Amniotic epithelial cell (primary cell): Measurements from ENCODE around the gene AKAP8L.
"Not testable (repeated sequence)": the region's sequence is repeated elsewhere in the genome, so short reads cannot be mapped to it uniquely, and the experiment has no call there.

ENCODE experiments used
- DNase-seq: peaks from one replicate; pipeline ENCODE4 v3.0.0-alpha.2; 2010; ENCODE audit warnings: low read depth

The AKAP8L gene

DNA sequence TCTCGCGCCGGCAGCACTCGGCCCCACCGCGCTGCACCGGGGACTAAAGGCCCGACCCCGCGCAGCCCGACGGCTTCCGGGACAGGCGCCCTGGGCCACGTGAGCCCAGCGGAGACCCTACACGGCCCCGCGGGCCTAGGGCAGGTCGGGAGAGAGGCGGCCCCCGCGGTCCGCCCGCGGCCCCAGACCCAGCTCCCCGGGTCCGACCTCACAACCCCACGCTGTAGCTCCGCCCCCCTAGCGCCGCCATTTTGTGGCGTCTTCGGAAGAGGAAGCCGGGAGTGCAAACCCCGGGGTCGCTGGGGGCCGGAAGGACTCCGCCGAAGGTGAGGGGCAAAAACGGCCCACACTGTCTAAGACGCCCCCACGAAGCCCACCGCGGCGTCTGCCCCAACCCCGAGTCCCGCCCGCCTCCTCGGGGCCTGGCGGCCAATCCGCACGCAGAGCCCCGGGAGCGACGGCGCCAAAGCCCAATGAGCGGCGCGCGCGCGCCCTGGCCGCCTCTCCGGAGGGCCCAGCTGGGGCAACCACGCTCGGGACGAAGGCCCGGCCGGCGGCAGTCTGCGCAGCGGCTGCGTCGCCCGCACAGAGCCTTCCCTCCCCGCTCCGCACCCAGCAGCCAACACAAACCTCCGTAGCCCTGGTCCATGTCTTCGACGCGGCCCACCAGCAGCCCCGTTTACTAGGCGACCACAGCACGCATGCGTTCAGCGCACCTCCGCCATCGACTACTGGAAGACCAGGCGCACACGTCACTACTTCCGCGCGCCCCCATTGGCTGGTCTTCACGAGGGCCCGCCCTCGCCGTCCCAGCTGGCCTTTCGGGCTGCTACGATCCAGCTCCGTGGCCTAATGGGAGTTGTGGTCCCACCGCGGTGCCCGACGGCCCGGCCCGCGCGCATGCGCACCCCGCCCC, 39.4 kb downstream of the AKAP8L start, which contains the start of gene AKAP8:
TSS of gene AKAP8 (minus strand) at position 705 of the 916 bp plus-strand sequence. CDS start at position 649, 56 bp downstream.
- DNase-seq: peak; percentile 96

DNA sequence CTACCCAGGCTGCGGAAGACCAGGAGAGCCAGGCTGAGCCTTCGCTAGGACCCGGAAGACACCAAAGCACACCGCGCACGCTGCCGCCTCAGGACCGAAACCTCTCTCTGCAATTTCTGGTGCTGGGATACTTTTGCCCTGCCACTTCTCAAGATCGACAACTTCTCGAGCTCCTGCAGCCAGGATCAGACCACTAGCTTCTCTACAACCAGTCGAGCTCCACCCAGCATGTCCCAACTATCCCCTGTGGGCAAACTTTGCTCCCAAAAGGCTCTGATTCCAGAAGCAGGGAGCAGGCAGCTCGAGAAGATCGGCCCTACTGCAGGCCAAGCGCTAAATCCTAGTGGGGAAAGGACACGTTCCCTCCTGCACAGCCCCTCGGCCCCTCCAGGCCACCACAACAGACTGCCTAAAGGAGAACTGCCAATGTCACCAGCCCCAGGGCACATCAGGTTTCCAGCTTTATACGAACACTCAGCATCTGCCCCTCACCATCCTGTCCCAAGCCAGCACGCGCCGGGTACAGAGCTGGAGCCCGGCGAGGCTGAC, 40.2 kb downstream of the AKAP8L start:
- DNase-seq: peak; percentile 48

DNA sequence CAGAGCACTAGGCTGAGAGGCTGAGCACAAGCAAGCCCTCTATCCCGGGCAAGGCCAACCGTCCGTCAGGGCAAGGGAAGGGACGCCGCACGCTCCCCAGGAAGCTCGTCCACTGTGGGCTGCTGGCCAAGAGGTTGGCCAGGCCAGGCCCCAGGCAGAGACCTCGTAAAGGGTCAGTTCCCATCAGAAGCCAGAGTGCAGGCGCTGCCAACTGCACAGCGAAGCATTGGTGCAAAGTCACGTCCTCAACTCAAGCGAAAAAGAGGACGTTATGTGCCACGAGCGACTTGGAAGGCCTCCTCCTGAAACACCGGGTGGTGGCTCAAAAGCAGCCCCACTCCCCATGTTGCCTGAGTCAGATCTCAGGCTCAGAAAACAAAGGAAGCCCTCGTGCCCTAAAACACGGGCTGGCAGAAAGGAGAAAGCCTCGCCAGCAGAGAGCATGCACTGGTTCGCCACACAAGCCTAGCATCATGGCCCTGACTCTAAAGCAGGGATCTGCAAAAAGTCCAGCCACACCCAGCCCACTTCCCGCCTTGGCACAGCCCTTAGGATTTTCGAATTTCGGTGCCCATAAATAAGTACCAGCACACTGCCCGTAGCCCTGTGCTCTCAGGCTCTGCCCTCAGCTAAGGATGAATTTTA, 43.9 kb downstream of the AKAP8L start:
- no peak for DNase-seq

DNA sequence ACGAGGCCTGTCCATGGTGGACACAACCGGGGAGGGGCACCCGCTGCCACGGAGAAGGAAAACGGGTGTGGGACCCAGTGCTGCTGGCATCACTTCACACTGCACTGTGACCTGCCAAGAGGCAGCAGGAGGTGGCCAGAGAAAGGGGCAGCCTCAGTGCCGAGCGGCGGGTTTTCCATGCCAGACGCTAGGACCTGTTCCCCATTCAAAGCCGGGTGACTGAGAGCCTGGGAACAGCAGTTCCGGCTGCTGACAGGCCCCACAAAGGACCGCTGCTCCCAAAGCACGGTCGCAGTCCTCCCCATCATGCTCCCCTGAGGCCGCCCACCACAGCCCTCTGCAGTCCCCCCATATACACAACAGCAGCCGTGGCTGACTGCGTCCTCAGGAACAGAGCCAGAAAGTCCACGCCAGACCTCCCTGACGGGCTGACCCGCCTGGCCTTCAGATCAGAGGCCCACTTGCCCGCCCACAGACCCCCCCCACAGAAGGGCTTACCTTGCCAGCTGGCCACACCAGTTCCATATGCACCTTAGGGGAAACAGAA, 44.6 kb downstream of the AKAP8L start:
- DNase-seq: no peak

DNA sequence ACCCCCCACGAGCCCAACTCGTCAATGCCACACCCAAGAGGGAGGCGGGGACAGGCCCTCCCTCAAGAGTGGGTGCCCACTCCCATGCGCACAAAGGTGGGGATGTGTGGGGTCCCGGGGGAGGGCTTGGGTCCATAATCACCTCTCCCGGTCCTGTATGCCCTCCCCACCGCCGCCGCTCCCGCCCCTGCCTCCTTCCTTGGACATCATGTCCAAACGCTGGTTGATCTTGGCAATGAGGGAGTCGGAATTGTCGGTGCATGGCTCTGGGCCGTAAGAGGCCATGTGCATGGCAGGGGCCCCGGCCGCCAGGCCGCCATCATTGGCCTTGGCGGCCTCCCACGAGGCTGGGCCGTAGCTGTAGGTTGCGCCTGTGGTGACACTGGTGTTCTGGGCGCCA, 45.1 kb downstream of the AKAP8L start:
- DNase-seq: no peak

DNA sequence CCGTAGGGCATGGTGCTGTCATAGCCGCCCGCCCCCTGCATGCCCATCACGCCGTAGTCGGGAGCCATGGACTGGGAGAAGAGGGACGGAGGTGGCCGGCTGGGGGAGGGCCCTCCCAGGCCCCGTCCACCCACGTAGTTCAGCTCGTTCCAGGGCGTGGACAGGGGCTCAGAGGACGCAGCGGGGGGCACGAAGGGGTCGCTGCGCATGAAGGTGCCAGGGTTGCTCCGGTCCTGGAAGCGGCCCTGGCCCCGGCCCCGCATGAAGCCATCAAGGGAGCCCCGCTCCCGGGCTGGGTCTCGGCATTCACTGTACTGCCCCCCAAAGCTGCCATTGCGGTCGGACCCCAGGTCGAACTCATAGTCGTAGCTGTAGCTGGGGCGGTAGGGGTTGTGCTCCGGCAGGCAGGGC, 45.9 kb downstream of the AKAP8L start:
- no peak for DNase-seq

DNA sequence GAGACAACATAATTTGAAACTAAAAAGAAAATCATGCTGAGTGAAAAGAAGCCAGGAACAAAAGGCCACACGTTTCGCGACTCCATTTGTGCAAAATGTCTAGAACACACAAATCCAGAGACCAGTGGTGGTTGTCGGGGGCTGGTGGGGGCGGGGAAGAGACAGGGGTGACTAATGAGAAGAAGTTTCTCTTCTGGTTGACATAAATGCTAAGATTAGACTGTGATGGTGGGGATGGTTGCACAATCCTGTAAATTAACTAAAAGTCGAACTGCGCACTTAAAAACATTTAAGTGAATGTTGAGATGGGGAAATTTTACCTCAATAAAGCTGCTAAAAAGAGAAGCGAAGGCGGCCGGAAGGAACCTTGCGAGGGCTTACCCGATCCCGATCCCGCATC, 46.3 kb downstream of the AKAP8L start:
- no peak for DNase-seq

DNA sequence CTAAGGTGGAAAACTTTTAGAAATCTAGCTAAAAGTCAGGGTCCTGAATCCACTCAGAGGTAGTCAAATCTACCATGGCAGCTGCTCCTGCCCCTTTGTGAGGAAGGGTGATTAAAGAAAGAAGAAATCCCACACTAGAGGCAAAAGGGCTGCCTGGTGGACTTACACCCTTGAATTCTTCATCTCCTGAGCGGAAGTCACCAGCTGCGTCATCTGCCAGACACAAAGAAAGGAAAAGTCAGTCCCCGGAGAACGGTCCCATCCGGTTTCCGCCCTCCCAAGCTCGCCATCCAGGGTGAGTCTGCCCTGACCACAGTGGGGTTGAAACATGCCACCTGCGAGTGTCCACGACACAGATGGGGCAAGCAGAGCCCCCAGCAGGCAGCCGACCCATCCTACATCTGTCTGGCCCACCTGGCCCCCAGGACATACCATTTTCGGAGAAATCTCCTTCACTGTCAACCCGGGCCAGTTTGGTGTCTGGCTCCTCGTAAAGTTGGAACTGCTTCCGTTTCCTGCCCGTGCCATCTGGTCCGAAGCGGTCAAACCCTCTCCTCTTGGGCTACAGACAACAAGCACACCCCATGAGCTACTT, 46.9 kb downstream of the AKAP8L start:
- DNase-seq: no peak

DNA sequence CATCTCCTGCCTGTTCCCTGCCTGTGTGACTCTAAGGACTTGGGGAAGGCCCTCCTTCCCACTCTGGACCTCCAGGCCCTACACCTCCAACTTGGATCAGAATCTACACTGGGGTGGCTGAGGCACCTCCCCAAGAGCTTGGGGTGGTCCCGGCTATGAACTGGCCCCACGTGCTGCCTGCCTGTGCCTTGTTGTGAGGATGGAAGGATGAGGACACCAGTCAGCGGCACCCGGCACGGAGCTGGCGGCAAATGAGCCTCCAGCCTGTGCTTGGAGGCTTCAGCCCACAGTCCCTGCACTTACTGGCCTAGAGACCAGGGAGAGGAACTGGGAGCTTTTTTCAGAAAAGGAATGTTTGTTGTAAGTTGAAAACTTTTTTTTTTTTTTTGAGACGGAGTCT, 47.7 kb downstream of the AKAP8L start:
- no peak for DNase-seq

DNA sequence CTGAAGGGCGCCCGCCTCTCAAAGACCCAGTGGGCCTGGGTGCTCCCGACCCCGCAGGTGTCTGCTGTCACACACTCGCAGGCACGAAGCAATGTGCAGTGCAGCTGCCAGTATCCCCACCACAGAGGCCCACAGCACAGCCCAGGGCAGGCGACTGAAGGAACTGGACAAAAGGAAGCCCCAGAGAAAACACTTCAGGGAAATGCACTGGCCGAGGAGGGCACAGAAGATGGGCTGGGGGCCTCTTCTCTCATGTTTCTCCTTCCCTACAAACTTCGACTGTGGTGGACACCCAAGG, 49.2 kb downstream of the AKAP8L start:
- DNase-seq: no peak

DNA sequence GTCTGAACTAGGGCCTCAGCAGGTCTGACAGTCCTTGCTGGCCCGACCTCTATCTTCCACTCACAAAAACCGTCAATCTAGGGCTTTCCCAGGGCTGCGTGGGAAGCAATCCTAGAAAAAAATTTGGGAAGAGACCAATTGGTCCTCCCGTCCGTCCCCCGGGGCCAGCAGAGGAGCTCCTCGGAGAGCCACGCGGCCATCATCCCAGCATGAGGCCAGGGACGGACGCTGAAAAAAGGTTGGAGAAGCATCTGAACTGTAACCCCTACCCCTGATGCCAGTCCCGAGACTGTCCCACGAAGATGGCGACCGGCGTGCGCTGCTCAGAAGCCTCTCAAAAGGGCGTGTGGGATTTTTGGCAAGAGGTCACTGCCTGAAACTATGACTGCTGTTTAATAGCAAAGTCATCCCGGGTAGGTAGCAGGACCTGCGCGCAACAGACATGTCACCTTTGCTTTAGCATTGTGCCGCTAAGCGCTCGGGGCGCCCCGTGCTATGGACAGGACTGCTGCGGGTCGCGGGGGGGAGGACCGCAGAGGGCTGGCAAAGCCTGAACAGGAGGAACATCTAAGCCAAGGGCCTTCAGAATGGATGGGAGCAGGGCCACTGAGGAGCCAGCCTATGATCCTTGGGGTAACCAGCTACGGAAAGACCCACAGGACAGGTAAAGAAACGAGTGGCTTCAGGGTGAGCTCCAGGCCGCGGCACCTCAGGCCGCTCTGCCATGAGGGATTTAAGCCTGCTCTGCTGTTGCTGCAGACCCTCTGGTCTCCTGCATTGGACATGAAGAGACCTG, 49.8 kb downstream of the AKAP8L start:
- no peak for DNase-seq

DNA sequence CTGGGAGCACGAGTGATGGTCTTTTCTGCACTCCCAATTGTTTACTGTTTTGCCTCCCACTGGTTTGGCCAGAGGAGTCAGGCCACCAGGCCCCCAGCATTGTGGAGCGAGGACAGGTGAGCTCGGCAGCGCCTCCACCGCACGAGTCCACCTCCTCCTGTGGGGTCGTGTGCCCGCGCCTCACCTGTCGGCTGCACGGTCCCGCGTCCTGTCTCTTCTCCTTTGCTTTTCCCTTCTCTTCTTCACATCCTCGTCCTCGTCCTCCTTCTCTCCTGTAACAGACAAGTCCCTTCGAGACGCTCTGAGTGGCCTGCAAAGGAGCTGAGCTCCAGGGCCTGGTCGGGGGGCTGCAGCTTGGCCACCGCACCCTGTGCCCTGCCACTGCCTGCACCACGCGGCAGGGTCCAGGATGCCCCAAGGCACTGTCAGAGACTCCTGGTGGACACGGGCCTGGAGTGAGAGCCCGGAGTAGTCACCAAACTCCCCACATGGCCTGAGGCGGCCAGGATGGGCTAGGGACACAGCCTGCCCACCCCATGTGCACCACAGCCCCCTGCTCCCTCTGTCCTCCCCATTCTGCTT, 50.6 kb downstream of the AKAP8L start:
- DNase-seq: no peak

DNA sequence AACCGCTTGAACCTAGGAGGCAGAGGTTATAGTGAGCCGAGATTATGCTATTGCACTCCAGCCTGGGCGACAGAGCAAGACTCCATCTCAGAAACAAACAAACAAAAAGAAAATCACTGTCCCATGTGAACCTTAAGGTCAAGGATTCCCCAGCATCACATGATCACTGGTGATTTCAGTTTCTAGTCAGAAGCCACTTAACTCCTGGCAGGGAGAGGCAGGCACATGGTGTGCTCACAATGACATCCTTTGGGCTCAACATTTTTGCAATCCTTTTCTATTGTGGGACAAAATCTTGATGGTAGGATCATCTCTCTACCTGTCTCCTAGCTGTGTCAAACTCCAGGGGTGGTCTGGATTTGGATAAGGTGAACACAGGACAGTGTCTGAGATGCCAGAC, 51.3 kb downstream of the AKAP8L start:
- no peak for DNase-seq

DNA sequence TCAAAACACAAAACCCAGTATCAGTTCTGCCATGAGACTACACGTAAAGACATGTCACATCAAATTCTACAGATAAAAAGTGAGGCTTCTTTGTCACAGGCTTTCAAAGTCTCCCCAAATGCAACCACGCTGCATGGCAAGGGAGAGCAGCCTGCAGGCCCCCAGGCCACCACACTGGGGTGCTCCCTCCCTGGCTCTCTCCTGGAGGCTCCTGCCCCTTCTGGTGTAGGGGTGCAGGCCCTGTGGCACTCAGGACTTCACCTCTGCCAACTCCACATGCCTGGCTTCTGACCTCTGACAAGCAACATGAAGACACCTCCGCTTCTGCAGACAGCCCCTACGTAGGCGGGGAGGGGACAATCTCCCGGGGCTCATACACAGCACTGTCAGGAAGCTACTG, 53.5 kb downstream of the AKAP8L start:
- DNase-seq: no peak

DNA sequence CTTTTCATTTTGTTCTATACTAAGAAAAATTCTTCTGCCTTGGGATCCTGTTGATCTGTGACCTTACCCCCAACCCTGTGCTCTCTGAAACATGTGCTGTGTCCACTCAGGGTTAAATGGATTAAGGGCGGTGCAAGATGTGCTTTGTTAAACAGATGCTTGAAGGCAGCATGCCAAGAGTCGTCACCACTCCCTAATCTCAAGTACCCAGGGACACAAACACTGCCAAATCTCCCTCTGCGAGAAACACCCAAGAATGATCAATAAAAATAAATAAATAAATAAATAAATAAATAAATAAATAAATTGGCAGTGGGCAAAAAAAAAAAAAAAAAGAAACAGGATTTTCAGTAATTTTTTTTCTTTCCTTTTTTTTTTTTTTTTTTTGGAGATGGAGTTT, 55.0 kb downstream of the AKAP8L start:
- not testable (repeated sequence) for DNase-seq

DNA sequence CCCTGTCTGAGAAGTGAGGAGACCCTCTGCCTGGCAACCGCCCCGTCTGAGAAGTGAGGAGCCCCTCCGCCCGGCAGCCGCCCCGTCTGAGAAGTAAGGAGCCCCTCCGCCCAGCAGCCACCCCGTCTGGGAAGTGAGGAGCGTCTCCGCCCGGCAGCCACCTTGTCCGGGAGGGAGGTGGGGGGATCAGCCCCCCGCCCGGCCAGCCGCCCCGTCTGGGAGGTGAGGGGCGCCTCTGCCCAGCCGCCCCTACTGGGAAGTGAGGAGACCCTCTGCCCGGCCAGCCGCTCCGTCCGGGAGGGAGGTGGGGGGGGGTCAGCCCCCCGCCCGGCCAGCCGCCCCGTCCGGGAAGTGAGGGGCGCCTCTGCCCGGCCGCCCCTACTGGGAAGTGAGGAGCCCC, 55.7 kb downstream of the AKAP8L start:
- DNase-seq: not testable (repeated sequence)

DNA sequence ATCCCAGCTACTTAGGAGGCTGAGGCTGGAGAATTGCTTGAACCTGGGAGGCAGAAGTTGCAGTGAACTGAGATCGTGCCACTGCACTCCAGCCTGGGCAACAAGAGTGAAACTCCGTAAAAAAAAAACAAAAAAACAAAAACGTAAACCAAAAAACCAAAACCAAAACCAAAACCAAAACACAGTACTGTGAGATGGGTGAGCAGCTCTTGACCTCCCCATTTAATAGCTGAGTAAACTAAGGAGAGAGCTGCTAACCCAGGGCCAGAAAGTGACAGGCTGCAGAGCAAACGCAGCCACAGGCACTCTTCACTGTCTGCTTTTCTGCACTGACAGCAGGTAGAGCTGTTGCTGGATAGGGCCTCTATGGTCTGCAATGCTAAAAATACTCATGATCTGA, 58.8 kb downstream of the AKAP8L start:
- not testable (repeated sequence) for DNase-seq

DNA sequence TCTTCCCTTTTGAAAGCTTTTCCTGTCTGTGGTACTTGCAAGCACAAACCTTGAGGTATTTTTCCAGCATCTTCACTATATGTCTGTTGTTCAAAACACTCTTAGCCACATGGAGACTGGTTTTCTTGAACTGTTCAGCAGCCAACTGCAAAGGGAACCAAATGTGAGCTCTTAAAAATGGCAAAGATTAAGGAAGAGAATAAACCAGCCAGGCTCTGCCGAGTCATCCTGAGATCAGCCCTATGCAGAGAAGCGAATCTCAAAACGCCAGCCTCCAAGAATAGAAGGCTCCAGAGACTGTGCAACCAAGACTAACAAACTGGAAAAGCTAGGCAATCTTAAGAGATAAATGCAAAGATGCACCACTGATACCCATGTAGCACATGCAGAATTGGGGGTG, 59.9 kb downstream of the AKAP8L start:
- no peak for DNase-seq

DNA sequence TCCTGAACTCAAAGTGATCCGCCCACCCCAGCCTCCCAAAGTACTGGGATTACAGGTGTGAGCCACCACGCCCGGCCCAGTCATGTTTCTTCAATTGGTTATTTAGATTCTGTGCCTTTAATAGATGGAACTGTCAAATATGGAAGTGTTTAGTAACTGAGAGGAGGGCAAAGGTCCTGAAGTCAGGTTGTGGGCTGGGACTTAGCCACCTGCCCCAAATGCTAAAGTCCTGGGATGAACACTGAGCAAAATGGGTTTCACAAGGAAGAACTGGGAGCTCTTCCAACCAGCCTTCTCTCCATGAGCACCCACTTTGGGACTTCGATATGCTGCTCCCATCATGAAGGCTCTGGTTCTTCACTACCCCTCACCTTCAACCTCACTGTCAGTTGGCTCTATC, 60.9 kb downstream of the AKAP8L start:
- no peak for DNase-seq

DNA sequence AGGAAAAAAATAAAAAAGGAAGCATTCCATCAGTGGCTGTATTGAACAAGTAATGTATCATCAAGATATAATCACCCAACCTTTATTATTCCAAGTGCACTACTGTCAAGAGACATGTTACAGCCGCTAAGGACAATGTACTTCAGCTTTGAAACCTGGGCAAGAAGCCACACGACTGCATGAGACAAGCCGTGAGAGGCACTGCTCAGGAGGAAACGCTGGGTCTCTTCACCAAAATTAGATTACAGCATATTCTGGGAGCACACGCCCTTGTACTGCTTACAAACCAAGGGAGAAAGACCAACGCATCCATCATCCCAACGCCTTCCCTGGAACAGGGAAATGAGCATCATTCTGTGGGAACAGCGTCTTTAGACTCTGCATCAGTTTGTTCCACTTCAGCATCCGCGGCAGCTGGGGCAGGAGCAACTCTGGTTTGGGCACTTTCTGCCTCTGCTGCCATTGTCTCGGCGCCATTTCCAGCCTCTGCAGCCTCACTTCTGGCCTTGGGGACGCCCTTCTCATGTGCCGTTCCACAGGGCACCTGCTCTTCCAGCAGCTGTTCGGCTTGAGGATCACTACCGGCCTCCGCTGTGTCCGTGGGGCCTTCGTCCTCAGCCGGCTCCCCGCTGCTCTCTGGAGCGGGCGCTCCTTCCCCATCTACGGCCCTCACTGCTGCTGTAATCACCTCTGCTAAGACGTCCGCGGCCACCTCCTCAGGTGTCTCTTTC, 64.1 kb downstream of the AKAP8L start:
- no peak for DNase-seq

DNA sequence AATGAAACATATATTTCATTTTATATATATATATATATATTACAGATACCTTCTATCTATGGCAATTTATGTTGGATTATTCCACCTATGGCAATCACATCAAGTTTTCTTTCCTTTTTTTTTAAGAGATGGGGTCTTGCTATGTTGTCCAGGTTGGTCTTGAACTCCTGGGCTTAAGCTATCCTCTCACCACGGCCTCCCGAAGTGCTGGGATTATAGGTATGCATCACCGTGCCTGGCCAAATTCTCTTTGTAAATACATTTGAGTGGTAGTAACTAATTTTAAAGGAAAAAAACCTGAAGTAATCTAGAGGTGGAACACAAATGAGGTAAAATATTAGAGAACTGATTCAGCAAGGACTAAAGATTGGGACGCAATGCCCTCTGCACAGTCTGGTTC, 64.9 kb downstream of the AKAP8L start:
- no peak for DNase-seq
